Stimulated activated CD4-positive, alpha-beta T cell treated with anti-CD3 and anti-CD28 coated beads, TNF-alpha, amount 100 ng/mL, for 1 hour (primary cell): ENCODE measurements around the gene ZNF525.
"Not testable (repeated sequence)": the region's sequence is repeated elsewhere in the genome, so short reads cannot be mapped to it uniquely, and the experiment has no call there.

Experiments
- DNase-seq, 3 donors: peaks; one replicate each; pipeline ENCODE4 v3.0.0-alpha.2; 2020; ENCODE audit warnings: low read depth in 3 of 3, low spot score in 1 of 3

Gene ZNF525

DNA sequence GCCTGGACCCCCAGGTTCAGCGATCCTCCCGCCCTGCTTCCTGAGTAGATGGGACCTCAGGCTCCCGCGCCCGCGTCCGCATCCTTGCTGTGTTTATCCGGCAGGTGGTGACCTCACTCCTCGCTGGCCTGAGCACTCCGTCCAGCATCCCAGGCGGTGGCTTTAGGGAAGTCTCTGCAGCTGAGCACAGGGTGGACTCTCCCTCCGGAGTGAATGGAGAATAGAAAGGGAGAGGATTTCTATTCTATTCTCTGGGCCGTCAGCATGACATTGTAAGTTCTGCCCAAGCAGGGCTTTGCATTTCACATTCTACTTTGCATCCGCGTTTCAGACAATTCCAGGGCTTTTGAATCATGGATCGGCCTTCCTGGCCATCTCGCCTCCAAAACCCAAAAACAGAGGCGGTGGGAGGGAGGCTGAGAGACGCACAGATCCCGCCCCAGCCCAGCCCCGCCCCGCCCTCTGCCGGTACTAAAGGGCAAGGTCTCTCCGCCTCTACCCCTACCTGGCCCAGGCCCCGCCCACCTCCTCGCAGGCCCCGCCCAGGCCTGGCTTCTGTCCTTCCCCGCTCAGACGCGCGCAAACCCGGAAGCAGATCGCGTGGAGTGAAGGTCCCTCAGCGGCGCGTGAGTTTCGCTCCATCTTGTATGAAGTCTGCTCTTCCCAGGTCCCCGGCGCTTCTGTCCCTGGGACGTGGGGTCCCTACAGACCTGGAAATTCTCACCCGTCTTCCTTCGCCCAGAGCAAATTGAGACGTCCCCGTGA lies at the start of gene ZNF525:
Gene ZNF525, plus strand, starts transcription at position 572 of the 765 bp plus-strand sequence. CDS start 6,577 bp downstream, outside the sequence.
- peak; percentile 90 to 97 (median 95) for DNase-seq

DNA sequence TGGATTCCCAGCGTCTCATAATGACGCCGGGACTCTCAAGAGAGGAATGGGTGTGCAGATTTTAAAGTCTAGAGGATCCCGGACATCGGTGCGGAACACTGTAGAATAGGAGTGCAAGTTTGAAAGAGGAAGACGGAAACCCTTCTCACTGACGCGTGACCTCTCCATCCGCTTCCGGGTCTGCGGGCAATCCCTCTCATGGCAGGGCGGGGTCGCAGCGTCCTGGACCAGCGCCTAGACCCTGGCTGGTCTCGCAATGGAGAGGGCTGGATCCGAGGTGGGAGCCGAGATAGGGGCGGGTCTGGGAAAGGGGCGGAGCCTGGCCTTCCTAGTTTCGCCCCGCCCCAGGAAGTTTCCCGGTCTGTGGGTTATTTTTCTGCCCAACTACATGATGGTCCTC lies 36.5 kb upstream of the ZNF525 start:
- DNase-seq, result no peak

DNA sequence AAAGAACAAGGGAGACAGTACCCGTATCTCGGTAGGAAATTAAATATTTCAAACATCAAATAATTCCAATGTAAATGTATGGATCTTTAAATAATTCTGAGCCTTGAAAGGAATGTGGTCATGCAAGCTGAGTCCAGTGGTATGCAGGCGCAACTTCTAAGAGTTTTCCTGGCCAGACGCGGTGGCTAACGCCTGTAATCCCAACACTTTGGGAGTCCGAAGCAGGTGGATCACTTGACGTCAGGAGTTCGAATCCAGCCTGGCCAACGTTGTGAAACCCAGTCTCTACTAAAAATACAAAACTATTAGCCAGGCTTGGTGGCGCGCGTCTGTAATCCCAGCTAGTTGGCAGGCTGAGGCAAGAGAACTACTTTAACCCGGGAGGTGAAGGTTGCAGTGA lies 33.0 kb upstream of the ZNF525 start:
- DNase-seq, result no peak

DNA sequence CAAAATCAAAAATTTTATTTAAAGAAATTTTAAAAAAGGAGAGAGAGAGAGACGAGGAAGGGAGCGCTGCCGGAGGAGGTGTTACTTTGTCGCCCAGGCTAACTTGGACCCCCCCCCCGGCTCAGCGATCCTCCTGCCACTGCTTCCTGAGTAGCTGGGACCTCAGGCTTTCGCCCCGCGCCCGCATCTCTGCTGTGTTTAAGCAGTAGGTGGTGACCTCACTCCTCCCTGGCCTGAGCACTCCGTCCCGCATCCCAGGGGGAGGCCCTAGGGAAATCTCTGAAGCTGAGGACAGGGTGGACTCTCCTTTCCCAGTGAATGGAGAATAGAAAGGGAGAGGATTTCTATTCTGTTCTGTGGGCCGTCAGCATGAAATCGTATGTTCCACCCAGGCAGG lies 32.4 kb upstream of the ZNF525 start:
- peak in 1 of 3 donors; percentile 15 for DNase-seq

DNA sequence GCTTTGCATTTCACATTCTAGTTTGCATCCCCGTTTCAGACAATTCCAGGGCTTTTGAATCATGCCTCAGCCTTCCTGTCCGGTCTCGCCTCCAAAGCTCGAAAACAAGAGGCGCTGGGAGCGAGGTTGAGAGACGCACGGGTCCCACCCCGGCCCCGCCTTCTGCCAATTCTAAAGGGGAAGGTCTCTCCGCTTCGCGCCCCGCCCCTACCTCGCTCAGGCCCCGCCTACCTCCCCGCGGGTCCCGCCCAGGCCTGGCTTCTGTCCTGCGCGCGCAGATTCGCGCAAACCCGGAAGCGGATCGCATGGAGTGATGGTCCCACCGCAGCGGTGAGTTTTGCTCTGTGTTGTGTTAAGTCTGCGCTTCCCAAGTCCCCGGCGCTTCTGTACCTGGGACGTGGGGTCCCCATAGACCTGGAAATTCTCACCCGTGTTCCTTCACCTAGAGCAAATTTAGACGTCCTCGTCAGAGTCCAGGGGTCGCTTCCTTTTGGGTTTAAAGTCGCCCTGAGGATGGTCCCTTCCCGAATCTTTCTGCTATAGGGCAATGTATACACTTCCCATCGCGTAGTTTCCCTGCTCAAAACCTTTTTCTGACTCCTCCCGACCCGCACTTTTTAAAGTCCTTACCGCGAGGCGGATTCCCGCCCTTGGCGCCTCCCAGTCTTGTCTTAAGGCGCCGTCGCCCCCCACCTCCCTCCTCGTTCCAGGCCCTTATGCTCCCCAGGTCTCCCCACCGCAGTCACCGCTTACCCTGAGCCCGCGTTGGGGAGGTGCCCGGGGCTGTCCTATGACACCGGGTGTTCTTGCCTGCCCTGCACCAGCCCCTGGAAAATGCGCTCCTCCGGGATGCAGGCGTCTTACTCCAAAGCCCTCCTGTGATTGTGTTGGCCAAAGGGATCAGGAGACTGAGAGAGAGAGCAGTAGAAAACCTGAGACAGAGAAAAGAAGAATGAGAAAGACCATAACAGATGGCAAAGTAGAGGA lies 31.7 kb upstream of the ZNF525 start, which contains the start of gene ZNF845:
Gene ZNF845, plus strand, starts transcription at position 287 of the 987 bp plus-strand sequence. CDS start 7,559 bp downstream, outside the sequence.
- peak; percentile 88 to 97 (median 92) for DNase-seq

DNA sequence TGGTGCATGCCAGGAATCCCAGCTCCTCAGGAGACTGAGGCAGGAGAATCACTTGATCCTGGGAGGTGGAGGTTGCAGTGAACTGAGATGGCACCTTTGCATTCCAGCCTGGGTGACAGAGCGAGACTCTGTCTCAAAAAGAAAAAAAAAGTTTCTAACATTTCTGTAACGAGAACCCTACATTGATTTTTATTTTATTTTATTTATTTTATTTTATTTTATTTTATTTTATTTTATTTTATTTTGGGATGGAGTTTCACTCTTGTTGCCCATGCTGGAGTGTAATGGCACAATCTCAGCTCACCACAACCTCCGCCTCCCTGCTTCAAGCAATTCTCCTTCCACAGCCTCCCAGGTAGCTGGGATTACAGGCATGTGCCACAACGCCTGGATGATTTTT lies 21.1 kb upstream of the ZNF525 start:
- not testable (repeated sequence) for DNase-seq

DNA sequence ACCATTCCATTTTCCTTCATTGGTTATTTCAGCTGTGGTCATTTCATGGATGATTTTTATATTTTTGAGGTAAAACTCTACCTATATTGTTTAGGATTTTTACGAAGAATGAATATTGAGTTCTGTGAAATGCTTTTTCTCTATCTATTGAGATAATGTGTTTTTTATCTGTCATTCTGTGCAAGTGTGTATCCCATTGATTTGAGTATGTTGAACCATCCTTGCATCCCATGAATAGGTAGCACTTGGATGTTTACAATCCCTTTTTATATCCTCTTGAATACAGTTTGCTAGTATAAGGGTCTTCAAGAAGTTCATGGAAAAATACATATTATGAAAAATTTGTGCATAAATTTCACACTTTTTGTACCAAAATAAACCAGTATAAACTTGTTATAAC lies 9.8 kb upstream of the ZNF525 start:
- no peak for DNase-seq

DNA sequence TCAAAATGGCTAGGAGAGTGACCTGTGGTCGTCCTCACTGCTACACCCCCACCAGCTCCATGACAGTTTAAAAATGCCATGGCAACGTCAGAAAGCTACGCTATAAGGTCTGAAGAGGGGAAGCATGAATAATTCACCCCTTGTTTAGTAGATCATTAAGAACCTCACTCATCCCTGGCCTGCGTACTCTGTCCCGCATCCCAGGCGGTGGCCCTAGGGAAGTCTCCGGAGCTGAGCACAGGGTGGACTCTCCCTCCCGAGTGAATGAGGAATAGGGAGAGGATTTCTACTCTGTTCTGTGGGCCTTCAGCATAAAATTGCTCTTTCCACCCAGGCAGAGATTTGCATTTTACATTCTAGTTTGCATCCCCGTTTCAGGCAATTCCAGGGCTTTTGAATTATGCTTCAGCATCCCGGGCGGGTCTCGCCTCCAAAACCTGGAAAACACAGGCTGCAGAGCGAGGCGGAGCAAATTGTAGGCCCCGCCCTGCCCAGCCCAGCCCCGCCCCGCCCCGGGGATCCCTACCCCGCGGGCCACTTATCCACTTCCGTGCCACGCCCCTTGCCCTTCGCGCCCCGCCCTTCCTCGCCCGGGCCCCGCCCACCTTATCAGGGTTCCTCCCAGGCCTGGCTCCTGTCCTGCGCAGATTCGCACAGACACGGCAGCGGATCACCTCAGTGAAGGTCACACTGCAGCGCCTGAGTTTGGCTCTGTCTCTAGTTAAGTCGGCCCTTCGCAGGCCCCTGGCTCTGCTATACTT lies 7.5 kb upstream of the ZNF525 start:
- no peak for DNase-seq

DNA sequence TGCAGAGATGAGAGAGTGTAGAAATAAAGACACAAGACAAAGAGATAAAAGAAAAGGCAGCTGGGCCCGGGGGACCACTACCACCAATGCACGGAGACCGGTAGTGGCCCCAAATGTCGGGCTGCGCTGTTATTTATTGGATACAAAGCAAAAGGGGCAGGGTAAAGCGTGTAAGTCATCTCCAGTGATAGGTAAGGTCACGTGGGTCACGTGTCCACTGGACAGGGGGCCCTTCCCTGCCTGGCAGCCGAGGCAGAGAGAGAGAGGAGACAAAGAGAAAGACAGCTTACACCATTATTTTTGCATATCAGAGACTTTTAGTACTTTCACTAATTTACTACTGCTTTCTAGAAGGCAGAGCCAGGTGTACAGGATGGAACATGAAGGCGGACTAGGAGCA lies 5.4 kb upstream of the ZNF525 start:
- DNase-seq, result not testable (repeated sequence)

DNA sequence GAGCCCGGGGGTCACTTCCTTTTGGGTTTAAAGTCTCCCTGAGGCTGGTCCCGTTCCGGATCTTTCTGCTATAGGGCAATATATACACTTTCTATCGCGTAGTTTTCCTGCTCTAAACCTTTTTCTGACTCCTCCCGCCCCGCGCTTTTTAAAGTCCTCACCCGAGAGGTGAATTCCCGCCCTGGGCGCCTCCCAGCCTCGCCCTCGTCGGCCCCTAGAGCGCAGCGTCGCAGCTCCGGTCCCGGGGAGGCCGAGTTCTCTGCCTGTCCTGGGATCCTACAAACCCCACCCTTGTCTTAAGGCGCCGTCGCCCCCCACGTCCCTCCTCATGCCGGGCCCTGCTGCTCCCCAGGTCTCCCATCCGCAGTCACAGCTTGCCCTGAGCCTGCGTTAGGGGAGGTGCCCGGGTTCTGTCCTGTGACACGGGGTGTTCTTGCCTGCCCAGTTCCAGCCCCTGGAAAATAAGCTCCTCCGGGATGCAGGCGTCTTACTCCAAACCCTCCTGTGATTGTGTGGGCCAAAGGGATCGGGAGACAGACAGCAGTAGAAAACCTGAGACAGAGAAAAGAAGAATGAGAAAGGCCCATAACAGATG lies 491 bp downstream of the ZNF525 start:
- DNase-seq, result peak in 1 of 3 donors; percentile 1

DNA sequence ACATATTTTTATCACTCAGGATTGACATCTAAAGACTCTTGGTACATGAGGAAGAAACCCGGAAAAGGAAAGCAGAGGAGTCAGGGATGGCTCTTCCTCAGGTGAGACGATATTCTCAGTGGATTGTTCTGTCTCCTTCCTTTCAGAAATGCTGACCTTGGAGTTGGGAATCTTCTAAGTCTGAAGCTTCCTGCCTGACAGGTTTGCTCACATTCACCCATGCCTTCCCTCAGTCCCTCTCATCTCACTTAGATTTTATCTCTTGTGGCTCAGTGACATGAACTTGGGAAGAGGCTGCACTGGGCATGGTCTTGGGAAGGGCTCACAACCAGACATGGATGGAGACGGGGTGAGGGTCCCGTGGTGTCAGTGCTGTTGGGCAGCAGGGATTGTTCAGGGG lies 6.7 kb downstream of the ZNF525 start:
- no peak for DNase-seq

DNA sequence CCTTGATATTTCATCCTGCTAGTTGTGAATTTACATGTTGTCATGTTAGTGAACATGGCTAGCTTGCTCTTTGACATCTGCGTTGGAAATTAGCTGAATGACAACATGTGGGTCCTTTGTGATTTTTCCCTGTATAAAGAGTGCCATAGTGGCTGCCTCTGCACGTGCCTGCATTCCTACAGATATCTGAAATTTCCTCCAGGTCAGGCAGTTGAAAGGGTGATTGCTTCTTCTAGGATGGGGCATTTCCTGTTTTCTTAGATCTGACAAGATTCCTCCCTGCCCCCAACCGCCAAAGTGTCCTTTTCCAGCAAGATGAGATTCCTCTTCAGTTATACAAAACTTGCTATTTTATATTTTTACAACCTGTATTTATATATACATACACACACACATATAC lies 8.8 kb downstream of the ZNF525 start:
- DNase-seq, result no peak

DNA sequence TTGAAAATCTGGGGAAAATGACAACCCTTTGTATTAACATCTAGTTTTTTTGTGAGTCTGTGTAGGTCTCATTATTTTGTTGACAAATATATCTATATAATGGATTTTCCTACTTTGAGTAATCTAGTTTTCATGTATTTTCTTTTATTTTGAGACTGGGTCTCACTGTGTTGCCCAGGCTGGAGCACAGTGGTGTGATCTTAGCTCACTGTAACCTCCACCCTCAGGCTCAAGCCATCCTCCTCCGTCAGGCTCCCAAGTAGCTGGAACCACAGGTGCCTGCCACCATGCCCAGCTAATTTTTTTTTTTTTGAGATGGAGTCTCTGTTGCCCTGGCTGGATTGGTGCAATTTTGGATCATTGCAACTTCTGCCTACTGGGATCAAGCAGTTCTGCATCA lies 9.2 kb downstream of the ZNF525 start:
- no peak for DNase-seq

DNA sequence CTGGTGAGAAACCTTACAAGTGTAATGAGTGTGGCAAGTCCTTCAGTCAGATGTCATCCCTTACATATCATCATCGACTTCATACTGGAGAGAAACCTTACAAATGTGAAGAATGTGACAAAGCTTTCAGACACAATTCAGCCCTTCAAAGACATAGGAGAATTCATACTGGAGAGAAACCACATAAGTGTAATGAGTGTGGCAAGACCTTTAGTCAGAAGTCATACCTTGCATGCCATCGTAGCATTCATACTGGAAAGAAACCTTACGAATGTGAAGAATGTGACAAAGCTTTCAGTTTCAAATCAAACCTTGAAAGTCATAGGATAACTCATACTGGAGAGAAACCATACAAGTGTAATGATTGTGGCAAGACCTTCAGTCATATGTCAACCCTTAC lies 15.9 kb downstream of the ZNF525 start:
- DNase-seq, result no peak

DNA sequence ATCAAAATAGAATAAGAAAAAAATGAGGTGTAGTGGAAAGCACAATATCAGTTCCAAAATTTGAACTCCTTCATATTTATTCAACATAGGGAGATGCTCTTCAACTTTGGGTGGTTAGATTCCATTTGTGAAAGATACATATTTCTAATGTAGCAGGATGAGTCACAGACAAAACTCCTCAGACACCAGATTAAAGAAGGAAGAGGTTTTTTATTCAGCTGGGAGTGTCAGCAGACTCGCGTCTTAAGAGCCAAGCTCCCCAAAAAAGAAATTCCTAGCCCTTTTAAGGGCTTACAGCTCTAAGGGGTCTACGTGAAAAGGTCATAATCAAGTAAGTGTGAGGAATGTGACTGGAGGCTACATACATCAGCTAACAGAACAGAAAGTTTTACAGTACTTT lies 22.7 kb downstream of the ZNF525 start:
- DNase-seq, result no peak

DNA sequence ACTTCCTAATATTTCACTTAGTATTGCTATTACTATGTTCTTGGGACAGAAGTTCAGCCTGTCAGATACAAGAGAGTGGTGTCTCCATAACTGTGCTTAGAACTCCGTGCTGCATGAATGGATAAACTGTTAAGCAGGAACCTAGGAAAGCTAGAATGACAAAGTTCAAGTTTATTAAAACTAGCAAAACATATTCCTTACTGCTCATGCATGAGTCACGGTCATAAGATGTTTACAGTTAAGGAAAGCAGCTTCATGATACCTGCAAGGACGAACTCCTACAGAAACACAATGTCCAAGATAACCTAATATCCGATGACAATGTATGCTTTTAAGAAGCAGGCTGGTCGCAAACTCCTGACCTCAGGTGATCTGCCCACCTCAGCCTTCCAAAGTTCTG lies 23.4 kb downstream of the ZNF525 start:
- DNase-seq, result no peak

DNA sequence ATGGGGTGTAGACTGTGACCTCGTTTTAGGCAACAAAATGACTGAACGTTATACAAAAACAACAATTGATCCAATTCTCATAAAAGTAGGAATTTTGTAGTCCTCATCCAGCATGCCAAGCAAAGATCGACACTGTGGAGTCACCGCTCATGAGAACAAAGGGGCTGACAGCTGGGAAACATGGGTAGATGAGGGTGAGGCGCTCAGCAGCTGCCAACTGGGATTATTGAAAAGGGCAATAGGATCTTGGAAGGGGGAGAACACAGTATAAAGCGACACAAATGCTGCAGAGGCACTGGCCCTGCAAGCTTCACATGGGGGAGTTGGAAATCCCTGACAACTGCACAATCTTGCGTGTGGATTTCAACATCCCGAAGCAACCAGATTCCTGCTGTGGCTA lies 24.1 kb downstream of the ZNF525 start:
- no peak for DNase-seq

DNA sequence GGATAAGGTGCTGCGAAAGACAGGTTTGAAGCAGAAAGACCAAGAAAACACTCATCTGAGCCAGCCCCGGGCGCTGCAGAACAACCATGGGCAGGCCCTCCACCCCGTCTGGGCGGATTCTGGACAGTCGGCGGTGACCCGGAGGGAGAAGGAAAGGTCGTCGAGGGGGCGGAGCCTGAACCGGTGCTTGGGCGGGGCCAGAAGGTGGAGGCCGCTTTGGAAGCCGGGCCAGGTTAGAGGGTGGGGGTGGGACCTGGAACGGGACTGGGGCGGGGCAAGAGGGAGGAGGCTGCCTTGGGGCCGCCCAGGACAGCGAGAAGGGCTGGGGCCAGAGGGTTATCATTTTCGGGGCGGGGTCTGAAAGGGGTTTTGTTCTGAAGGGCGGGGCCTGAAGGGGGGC lies 24.5 kb downstream of the ZNF525 start:
- DNase-seq, result no peak

DNA sequence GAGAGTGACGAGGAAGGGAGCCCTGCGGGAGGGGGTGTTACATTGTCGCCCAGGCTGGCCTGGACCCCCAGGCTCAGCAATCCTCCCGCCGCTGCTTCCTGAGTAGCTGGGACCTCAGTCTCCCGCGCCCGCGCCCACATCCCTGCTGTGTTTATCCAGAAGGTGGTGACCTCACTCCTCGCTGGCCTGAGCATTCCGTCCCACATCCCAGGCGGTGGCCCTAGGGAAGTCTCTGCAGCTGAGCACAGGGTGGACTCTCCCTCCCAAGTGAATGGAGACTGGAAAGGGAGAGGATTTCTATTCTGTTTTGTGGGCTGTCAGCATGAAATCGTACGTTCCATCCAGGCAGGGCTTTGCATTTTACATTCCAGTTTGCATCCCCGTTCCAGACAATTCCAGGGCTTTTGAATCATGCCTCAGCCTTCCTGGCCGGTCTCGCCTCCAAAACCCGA lies 29.0 kb downstream of the ZNF525 start:
- no peak for DNase-seq

DNA sequence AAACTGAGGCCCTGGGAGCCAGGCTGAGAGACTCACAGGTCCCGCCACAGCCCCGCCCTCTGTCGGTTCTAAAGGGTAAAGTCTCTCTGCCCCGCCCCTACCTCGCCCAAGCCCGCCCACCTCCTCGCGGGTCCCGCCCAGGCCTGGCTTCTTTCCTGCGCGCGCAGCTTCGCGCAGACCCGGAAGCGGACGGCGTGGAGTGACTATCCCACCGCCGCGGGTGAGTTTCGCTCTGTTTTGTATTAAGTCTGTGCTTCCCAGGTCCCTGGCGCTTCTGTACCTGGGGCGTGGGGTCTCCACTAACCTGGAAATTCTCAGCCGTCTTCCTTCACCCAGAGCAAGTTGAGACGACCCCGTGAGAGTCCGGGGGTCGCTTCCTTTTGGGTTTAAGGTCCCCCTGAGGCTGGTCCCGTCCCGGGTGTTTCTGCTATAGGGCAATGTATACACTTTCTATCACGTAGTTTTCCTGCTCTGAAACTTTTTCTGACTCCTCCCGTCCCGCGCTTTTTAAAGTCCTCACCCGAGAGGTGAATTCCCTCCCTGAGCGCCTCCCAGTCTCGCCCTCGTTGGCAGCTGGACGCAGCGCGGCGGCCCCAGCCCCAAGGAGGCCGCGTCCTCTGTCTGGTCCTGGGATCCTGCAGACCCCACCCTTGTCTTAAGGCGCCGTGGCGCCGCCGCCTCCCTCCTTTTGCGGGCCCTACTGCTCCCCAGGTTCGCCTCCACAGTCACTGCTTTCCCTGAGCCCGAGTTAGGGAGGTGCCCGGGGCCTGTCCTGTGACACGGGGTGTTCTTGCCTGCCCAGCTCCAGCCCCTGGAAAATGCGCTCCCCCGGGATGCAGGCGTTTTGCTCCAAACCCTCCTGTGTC lies 29.7 kb downstream of the ZNF525 start, which contains the start of gene ZNF765:
Gene ZNF765, plus strand, starts transcription at position 176 of the 866 bp plus-strand sequence. CDS start 2,867 bp downstream, outside the sequence.
- DNase-seq, result peak; percentile 90 to 97 (median 94)
